Measurements from ENCODE around the gene TENT5A. TPM values are rescaled to one million over a fixed set of nuclear protein-coding genes. Genes with fewer than 3 reads are reported as not detected.

TENT5A gene
- total RNA-seq, 1 experiment from 2014 or later: 2.5 TPM

GRCh38 chr6:81787313-81788068, 35.0 kb upstream of the TENT5A start:
- POLR2A ChIA-PET: no interaction called here
- H3K27ac Mint-ChIP-seq (ENCODE audit: low read depth, unreplicated experiment): peak overlapping the region; percentile 78

GRCh38 chr6:81786150-81786549, 33.7 kb upstream of the TENT5A start:
- Mint-ChIP-seq H3K27me3 (ENCODE audit: insufficient read depth, unreplicated experiment) (no peaks in the 10 kb centered on the region), H3K4me1 (ENCODE audit: insufficient read depth, unreplicated experiment) (peaks cover 11% of the 10 kb centered on the region), H3K4me3 (ENCODE audit: unreplicated experiment) (no peak overlapping the region), H3K36me3 (ENCODE audit: insufficient read depth, unreplicated experiment) (no peaks in the 10 kb centered on the region), H3K9me3 (ENCODE audit: unreplicated experiment) (no peaks in the 10 kb centered on the region), H3K27ac (ENCODE audit: low read depth, unreplicated experiment) (no peak overlapping the region)
- BruUV-seq (replicated peaks): no TSS peak
- POLR2A ChIA-PET: interaction anchor here (0.5 to 1.4 kb wide), 4 partner anchors 15 to 1807 kb away, joined by 3 to 5 read pairs (median 4); partner anchors contain the start of gene TENT5A
- CTCF ChIA-PET: interaction anchor here (0.9 to 2.0 kb wide), 3 partner anchors 17 to 220 kb away, joined by 3 to 7 read pairs (median 4); no protein-coding TSS in a partner anchor
- intact Hi-C loops (cut with micrococcal nuclease): no loop called here
- no peak for DNase-seq (ENCODE audit: unreplicated experiment)
- TF ChIP-seq CTCF (IDR thresholded peaks at IDR 0.05; ENCODE audit: unreplicated experiment): no peak

More at GRCh38 chr6:81787313-81788068, 35.0 kb upstream of the TENT5A start:
- intact Hi-C loops (cut with micrococcal nuclease): no loop called here
- peak; percentile 60 for DNase-seq (ENCODE audit: unreplicated experiment)
- Mint-ChIP-seq H3K36me3 (ENCODE audit: insufficient read depth, unreplicated experiment) (no peaks in the 10 kb centered on the region), H3K27me3 (ENCODE audit: insufficient read depth, unreplicated experiment) (no peaks in the 10 kb centered on the region), H3K4me3 (ENCODE audit: unreplicated experiment) (no peak overlapping the region), H3K9me3 (ENCODE audit: unreplicated experiment) (no peaks in the 10 kb centered on the region), H3K4me1 (ENCODE audit: insufficient read depth, unreplicated experiment) (peaks cover 11% of the 10 kb centered on the region)
- CTCF ChIA-PET: no interaction called here
- no TSS peak for BruUV-seq (replicated peaks)
- no peak for TF ChIP-seq CTCF (IDR thresholded peaks at IDR 0.05; ENCODE audit: unreplicated experiment)

GRCh38 chr6:81785377-81785776, 32.9 kb upstream of the TENT5A start:
- POLR2A ChIA-PET: interaction anchor here (1.3 to 1.4 kb wide), 3 partner anchors 16 to 33 kb away, joined by 4 to 5 read pairs (median 4); partner anchors contain the start of gene TENT5A
- no peaks in the 10 kb centered on the region for H3K36me3 Mint-ChIP-seq (ENCODE audit: insufficient read depth, unreplicated experiment)
- no peaks in the 10 kb centered on the region for H3K27me3 Mint-ChIP-seq (ENCODE audit: insufficient read depth, unreplicated experiment)
- no peaks in the 10 kb centered on the region for H3K9me3 Mint-ChIP-seq (ENCODE audit: unreplicated experiment)
- no peak for TF ChIP-seq CTCF (IDR thresholded peaks at IDR 0.05; ENCODE audit: unreplicated experiment)
- CTCF ChIA-PET: interaction anchor here (1.4 to 2.0 kb wide), 2 partner anchors 18 to 221 kb away, joined by 3 to 7 read pairs; no protein-coding TSS in a partner anchor
- no TSS peak for BruUV-seq (replicated peaks)
- no peak overlapping the region for H3K4me3 Mint-ChIP-seq (ENCODE audit: unreplicated experiment)
- H3K27ac Mint-ChIP-seq (ENCODE audit: low read depth, unreplicated experiment): no peak overlapping the region
- DNase-seq (ENCODE audit: unreplicated experiment): no peak
- intact Hi-C loops (cut with micrococcal nuclease): no loop called here
- H3K4me1 Mint-ChIP-seq (ENCODE audit: insufficient read depth, unreplicated experiment): peaks cover 11% of the 10 kb centered on the region

- no peak overlapping the region for H3K27ac Mint-ChIP-seq (ENCODE audit: low read depth, unreplicated experiment)
- no TSS peak for BruUV-seq (replicated peaks)
- CTCF ChIA-PET: interaction anchor here (0.6 to 0.7 kb wide), 3 partner anchors 11 to 516 kb away, joined by 3 read pairs; no protein-coding TSS in a partner anchor
- no peaks in the 10 kb centered on the region for H3K9me3 Mint-ChIP-seq (ENCODE audit: unreplicated experiment)
- intact Hi-C loops (cut with micrococcal nuclease): no loop called here
- no peaks in the 10 kb centered on the region for H3K27me3 Mint-ChIP-seq (ENCODE audit: insufficient read depth, unreplicated experiment)
- peaks cover 11% of the 10 kb centered on the region for H3K4me1 Mint-ChIP-seq (ENCODE audit: insufficient read depth, unreplicated experiment)
- DNase-seq (ENCODE audit: unreplicated experiment): no peak
- TF ChIP-seq CTCF (IDR thresholded peaks at IDR 0.05; ENCODE audit: unreplicated experiment): no peak
- H3K4me3 Mint-ChIP-seq (ENCODE audit: unreplicated experiment): no peak overlapping the region
- H3K36me3 Mint-ChIP-seq (ENCODE audit: insufficient read depth, unreplicated experiment): no peaks in the 10 kb centered on the region
- POLR2A ChIA-PET: interaction anchor here (0.6 to 1.2 kb wide), 4 partner anchors 11 to 43 kb away, joined by 3 read pairs; partner anchors contain the start of gene TENT5A
Measured at GRCh38 chr6:81783893-81784292, 31.4 kb upstream of the TENT5A start.
